Measurements from ENCODE around the gene MVD. TPM values are rescaled to one million over a fixed set of nuclear protein-coding genes. Genes with fewer than 3 reads are reported as not detected.

MVD gene
- total and polyA plus RNA-seq, 2 of the 13 experiments (the other 11 are each of a cell fraction or from before 2014, with no cell fraction given) = 28.1 to 187 TPM

GRCh38 chr16:88651276-88651988, 11.5 kb downstream of the MVD start (continued):
- TF ChIP-seq ZSCAN25 (CRISPR knock-in tag; IDR thresholded peaks at IDR 0.05) (peak; percentile 68; the same call in 1 of the 2 replicates), ZNF446 (CRISPR knock-in tag; IDR thresholded peaks at IDR 0.05) (no peak), RBFOX2 (IDR thresholded peaks at IDR 0.05; ENCODE audit: low read depth, low read length) (peak; percentile 75), SIX1 (CRISPR knock-in tag; IDR thresholded peaks at IDR 0.05; ENCODE audit: borderline replicate concordance) (no peak), HNRNPL (IDR thresholded peaks at IDR 0.05; ENCODE audit: low read depth, low read length) (peak; percentile 89), SP4 (CRISPR knock-in tag; IDR thresholded peaks at IDR 0.05) (peak; percentile 76), GZF1 (CRISPR knock-in tag; IDR thresholded peaks at IDR 0.05) (peak; percentile 34; the same call in 1 of the 2 replicates), SALL2 (CRISPR knock-in tag; IDR thresholded peaks at IDR 0.05) (peak; percentile 20; the same call in 1 of the 2 replicates), SNRNP70 (IDR thresholded peaks at IDR 0.05; ENCODE audit: low read depth, low read length) (no peak), ZBTB14 (CRISPR knock-in tag; IDR thresholded peaks at IDR 0.05) (no peak; the same call in 1 of the 2 replicates), WIZ (CRISPR knock-in tag; IDR thresholded peaks at IDR 0.05) (peak; percentile 76; the same call in 1 of the 2 replicates), ZNF562 (CRISPR knock-in tag; IDR thresholded peaks at IDR 0.05; ENCODE audit: borderline replicate concordance) (no peak), DDIT3 (CRISPR knock-in tag; IDR thresholded peaks at IDR 0.05) (no peak), HMGA1 (CRISPR knock-in tag; conservative IDR thresholded peaks at IDR 0.05) (no peak), SMC3 (IDR thresholded peaks at IDR 0.05; ENCODE audit: low read length) (no peak), ZNF20 (CRISPR knock-in tag; IDR thresholded peaks at IDR 0.05) (no peak), ARID2 (CRISPR knock-in tag; IDR thresholded peaks at IDR 0.05; ENCODE audit: borderline replicate concordance) (0 out of 2 replicates have a peak, but pooled peaks have one; percentile 45), XRCC5 (optimal IDR thresholded peaks at IDR 0.05; ENCODE audit: low read length) (peak; percentile 92), KDM5A (IDR thresholded peaks at IDR 0.05; ENCODE audit: borderline replicate concordance, low read length) (peak; percentile 58; the same call in 1 of the 2 replicates), TAF1 (CRISPR knock-in tag; IDR thresholded peaks at IDR 0.05) (peak; percentile 49; the same call in 1 of the 2 replicates), ZNF235 (CRISPR knock-in tag; IDR thresholded peaks at IDR 0.05; ENCODE audit: borderline replicate concordance) (no peak), ZNF703 (CRISPR knock-in tag; IDR thresholded peaks at IDR 0.05; ENCODE audit: borderline replicate concordance) (no peak; the same call in 1 of the 2 replicates), ZMYM2 (CRISPR knock-in tag; IDR thresholded peaks at IDR 0.05) (no peak), CREB1 (IDR thresholded peaks at IDR 0.05) (peak; percentile 88), CREB1 (CRISPR knock-in tag; IDR thresholded peaks at IDR 0.05) (peak; percentile 94), ARNT (IDR thresholded peaks at IDR 0.05) (no peak), ATF4 (CRISPR knock-in tag; IDR thresholded peaks at IDR 0.05) (no peak), ZNF513 (CRISPR knock-in tag; conservative IDR thresholded peaks at IDR 0.05) (no peak), ZNF138 (CRISPR knock-in tag; IDR thresholded peaks at IDR 0.05; ENCODE audit: low read depth) (no peak; the same call in 1 of the 2 replicates)

Measured in HepG2 (cell line).